Left ventricle myocardium inferior (tissue), 1 donor: Measurements from ENCODE around the gene MRPL16. TPM values are rescaled to one million over a fixed set of nuclear protein-coding genes. Genes with fewer than 3 reads are reported as not detected.

Experiments
- DNase-seq: peaks from one replicate; pipeline ENCODE4 v3.0.0-alpha.2; 2020
- H3K27ac ChIP-seq: fragments of 200-600 bp; replicated peaks from 2 replicates; pipeline ENCODE4 v1.8.0; 2021
- H3K27me3 ChIP-seq: fragments of 200-600 bp; 2 replicates; pipeline ENCODE4 v1.8.0; 2021; ENCODE audit warnings: low read depth
- H3K36me3 ChIP-seq: fragments of 200-600 bp; 2 replicates; pipeline ENCODE4 v1.8.0; 2021
- H3K4me1 ChIP-seq: fragments of 200-600 bp; 2 replicates; pipeline ENCODE4 v1.8.0; 2021
- H3K4me3 ChIP-seq: fragments of 200-600 bp; 2 replicates; pipeline ENCODE4 v1.8.0; 2021; ENCODE audit warnings: mild to moderate bottlenecking, moderate library complexity
- H3K9me3 ChIP-seq: fragments of 200-600 bp; replicated peaks from 2 replicates; pipeline ENCODE4 v1.8.0; 2021
- CTCF ChIP-seq: fragments of 200-600 bp; IDR thresholded peaks from 2 replicates; pipeline ENCODE4 v1.8.0; 2021; ENCODE audit warnings: antibody characterized with exemption, mild to moderate bottlenecking, borderline replicate concordance
- intact Hi-C: fragments of 100-400 bp; cut with micrococcal nuclease; formaldehyde crosslinking; loops from one replicate; pipeline ENCODE4 v1.11.0; 2022
- total RNA-seq: library from RNA; stranded (reverse); fragmentation: NEBNext Ultra II Directional; extraction: Animal tissue kit (Norgen Biotek cat#: 25700); gene quantifications from one replicate; pipeline ENCODE4 v1.2.1, GENCODE V29; 2021
- donor health status: DM: no; HTN: yes; CAD: no; lungs with severe emphysema.

MRPL16 gene
- total RNA-seq, 1 donor from 2014 or later, result 93.2 TPM

GRCh38 chr11:59815754-59816153 is 5.2 kb upstream of the MRPL16 start:
- intact Hi-C loops, result no loop called here
- no peak for TF ChIP-seq CTCF

DNA sequence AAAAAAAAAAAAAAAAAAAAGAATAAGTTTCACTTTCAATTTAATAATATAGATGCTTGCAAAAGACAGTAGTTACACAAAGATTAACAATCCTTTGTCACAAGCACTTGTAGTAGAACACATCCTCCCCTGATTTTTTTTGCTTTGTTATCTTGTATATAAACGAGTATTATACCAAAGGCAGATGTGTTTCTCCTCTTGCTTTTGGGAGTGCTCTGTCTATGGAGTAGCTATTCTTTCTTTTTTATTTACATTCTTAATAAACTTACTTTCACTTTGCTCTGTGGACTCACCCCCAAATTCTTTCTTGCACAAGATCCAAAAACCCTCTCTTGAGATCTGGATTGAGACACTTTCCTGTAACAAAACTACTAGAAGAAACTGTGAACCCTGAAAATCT is 3.4 kb upstream of the MRPL16 start:
- H3K27ac ChIP-seq, result no peak overlapping the region
- H3K36me3 ChIP-seq, result peaks cover 4% of the 10 kb centered on the region
- no peaks in the 10 kb centered on the region for H3K27me3 ChIP-seq
- no peaks in the 10 kb centered on the region for H3K9me3 ChIP-seq
- H3K4me3 ChIP-seq, result no peak overlapping the region
- H3K4me1 ChIP-seq, result peaks cover 19% of the 10 kb centered on the region
- intact Hi-C loops, result no loop called here
- no peak for TF ChIP-seq CTCF
- DNase-seq, result no peak

More at GRCh38 chr11:59815754-59816153, 5.2 kb upstream of the MRPL16 start:
- DNase-seq, result no peak
- Histone ChIP-seq H3K27me3 (no peaks in the 10 kb centered on the region), H3K4me1 (peaks cover 4% of the 10 kb centered on the region), H3K4me3 (no peak overlapping the region), H3K36me3 (no peaks in the 10 kb centered on the region), H3K9me3 (no peaks in the 10 kb centered on the region), H3K27ac (no peak overlapping the region)

DNA sequence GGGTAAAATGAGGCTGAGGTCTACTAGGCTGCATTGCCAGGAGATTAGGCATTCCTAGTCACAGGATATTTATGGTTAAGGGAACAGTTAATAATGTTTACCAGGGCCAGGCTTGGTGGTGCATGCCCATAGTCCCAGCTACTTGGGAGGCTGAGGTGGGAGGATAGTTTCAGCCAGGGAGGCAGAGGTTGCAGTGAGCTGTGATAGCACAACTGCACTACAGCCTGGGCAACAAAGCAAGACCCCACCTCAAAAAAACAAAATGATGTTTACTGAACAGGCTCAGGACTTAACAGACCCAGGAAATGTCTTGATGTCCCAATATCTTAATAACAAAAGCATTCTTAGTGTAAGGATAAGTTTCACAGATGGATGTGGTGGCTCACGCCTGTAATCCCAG is 2.8 kb upstream of the MRPL16 start:
- TF ChIP-seq CTCF, result no peak
- peaks cover 19% of the 10 kb centered on the region for H3K4me1 ChIP-seq
- no peak overlapping the region for H3K27ac ChIP-seq
- DNase-seq, result no peak
- H3K36me3 ChIP-seq, result peaks cover 10% of the 10 kb centered on the region
- no peaks in the 10 kb centered on the region for H3K27me3 ChIP-seq
- H3K4me3 ChIP-seq, result no peak overlapping the region
- intact Hi-C loops, result no loop called here
- H3K9me3 ChIP-seq, result no peaks in the 10 kb centered on the region

DNA sequence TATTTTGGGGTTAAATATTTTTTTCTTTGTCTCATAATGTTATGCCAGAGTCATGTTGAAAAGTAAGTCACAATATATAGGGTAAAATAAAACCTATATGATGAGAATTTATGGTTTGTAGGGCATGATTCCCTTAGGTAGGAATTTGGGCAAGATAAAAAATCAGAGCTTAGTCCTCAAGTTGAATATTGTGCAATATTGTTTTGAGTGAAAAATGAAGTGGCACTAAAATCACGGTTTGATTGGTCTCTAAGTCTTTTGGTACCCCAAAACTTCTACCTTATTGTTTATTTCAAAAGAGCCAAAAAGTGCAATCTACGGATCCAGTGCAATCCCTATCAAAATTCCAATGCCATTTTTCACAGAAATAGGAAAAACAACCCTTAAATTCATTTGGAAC is 1.6 kb upstream of the MRPL16 start:
- H3K4me3 ChIP-seq, result no peak overlapping the region
- no peaks in the 10 kb centered on the region for H3K9me3 ChIP-seq
- no peak overlapping the region for H3K27ac ChIP-seq
- no peak for TF ChIP-seq CTCF
- DNase-seq, result no peak
- peaks cover 19% of the 10 kb centered on the region for H3K4me1 ChIP-seq
- intact Hi-C loops, result no loop called here
- H3K27me3 ChIP-seq, result no peaks in the 10 kb centered on the region
- peaks cover 17% of the 10 kb centered on the region for H3K36me3 ChIP-seq

- Histone ChIP-seq H3K27ac (peak overlapping the region; percentile 91), H3K36me3 (peaks cover 30% of the 10 kb centered on the region), H3K4me3 (peak overlapping the region; percentile 91), H3K27me3 (no peaks in the 10 kb centered on the region), H3K4me1 (peaks cover 19% of the 10 kb centered on the region), H3K9me3 (no peaks in the 10 kb centered on the region)
- DNase-seq, result no peak
- intact Hi-C loops, result no loop called here
- TF ChIP-seq CTCF, result no peak
Measured at GRCh38 chr11:59810911-59811259, 307 bp upstream of the MRPL16 start.

GRCh38 chr11:59807047-59807610 is 3.4 kb downstream of the MRPL16 start:
- intact Hi-C loops, result no loop called here
- peaks cover 46% of the 10 kb centered on the region for H3K36me3 ChIP-seq
- no peaks in the 10 kb centered on the region for H3K27me3 ChIP-seq
- TF ChIP-seq CTCF, result no peak
- DNase-seq, result no peak
- peaks cover 23% of the 10 kb centered on the region for H3K4me1 ChIP-seq
- H3K4me3 ChIP-seq, result no peak overlapping the region
- no peaks in the 10 kb centered on the region for H3K9me3 ChIP-seq
- no peak overlapping the region for H3K27ac ChIP-seq
